ENCODE measurements around the gene QSOX2.
A peak's percentile ranks its signal among the peaks of the same experiment; 100 is the strongest.

The QSOX2 gene

GRCh38 chr9:136286359-136286986 lies 40.9 kb upstream of the QSOX2 start:
- TF ChIP-seq CTCF (IDR thresholded peaks at IDR 0.05; ENCODE audit: low read depth, low read length) = no peak
- DNase-seq (ENCODE audit: extremely low read depth, low read depth) = no peak

- TF ChIP-seq CTCF (IDR thresholded peaks at IDR 0.05; ENCODE audit: low read depth, low read length) = no peak
- no peak for DNase-seq (ENCODE audit: extremely low read depth, low read depth)
These were observed 40.1 kb upstream of the QSOX2 start for GRCh38 chr9:136285501-136286358.

- no peak for TF ChIP-seq CTCF (IDR thresholded peaks at IDR 0.05; ENCODE audit: low read depth, low read length)
These were observed 39.3 kb upstream of the QSOX2 start for GRCh38 chr9:136284951-136285350.

GRCh38 chr9:136284311-136284710 lies 38.7 kb upstream of the QSOX2 start:
- DNase-seq (ENCODE audit: extremely low read depth, low read depth) = no peak
- no peak for TF ChIP-seq CTCF (IDR thresholded peaks at IDR 0.05; ENCODE audit: low read depth, low read length)

More at GRCh38 chr9:136284951-136285350, 39.3 kb upstream of the QSOX2 start:
- DNase-seq (ENCODE audit: extremely low read depth, low read depth) = no peak

- DNase-seq (ENCODE audit: extremely low read depth, low read depth) = peak; percentile 29
- peak; percentile 92 for TF ChIP-seq CTCF (IDR thresholded peaks at IDR 0.05; ENCODE audit: low read depth, low read length)
These were observed 38.0 kb upstream of the QSOX2 start for GRCh38 chr9:136283291-136284235.

- DNase-seq (ENCODE audit: extremely low read depth, low read depth) = no peak
- no peak for TF ChIP-seq CTCF (IDR thresholded peaks at IDR 0.05; ENCODE audit: low read depth, low read length)
These were observed 36.8 kb upstream of the QSOX2 start for GRCh38 chr9:136282272-136282861.

All from AG09319 (cell line).